GM18502 (cell line): ENCODE results near the gene CBX3.
"Not testable (repeated sequence)": the region's sequence is repeated elsewhere in the genome, so short reads cannot be mapped to it uniquely, and the experiment has no call there.

Source experiments
- ATAC-seq: cut with Tn5 transposase; IDR thresholded peaks from one replicate; pipeline ENCODE4 v1.9.1; 2021; ENCODE audit warnings: mild to moderate bottlenecking; ENCODE audit not compliant: unreplicated experiment, poor library complexity

The CBX3 gene

GRCh38 chr7:26199301-26200037 lies 2.1 kb upstream of the CBX3 start:
- ATAC-seq = no peak

DNA sequence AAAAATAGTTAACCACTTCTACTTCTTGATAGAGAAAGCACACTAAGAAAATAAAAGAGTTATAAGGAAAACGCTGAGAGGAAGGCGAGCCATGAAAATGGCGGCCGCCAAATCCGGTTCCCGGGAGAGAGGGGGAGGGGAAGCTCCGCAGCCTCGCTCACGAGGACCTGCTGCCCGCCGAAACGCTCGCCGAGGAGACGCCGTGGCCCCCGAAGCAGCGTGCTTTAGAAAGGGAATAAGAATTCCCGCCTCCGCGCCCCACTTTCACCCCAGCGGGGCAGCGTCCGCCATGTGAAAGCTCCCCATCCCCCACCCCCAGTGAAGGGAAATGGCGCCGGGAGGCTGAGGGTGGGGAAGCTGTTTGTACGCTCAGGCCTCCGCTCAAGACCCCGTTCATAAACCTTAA lies 1.5 kb upstream of the CBX3 start:
- ATAC-seq = no peak

DNA sequence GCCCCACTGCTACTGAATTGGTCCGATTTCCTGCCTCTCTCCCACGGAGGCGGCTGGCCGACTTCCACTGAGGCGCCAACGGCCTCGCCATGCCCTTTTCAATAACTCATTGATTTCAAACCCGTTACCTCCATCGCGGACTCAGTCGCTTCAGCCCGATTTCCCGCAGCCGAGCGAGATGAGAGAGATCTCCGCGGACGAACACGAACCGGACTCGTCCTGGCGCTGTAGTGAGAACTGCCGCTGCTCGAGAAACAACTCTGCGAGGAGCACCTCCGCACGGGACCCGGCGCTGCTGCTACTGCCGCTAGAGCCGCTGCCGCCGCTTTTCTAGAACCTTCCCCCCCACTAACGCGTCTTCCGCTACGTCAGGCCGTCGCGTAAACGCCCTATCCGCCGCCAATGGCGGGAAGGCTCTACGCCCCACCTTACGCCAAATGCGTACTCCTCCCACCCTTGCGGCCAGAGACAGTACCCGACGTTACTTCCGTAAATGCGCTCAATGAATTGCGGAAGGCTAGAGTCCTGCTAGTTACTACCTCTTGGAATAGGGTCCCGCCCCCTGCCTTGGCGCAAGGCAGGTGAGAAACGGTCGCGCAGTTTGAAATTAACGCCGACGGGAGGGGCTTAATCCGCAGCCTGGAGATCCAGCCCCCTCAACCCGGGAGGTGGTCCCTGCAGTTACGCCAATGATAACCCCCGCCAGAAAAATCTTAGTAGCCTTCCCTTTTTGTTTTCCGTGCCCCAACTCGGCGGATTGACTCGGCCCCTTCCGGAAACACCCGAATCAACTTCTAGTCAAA lies 900 bp upstream of the CBX3 start, which contains the start of gene HNRNPA2B1:
HNRNPA2B1 (minus strand) TSS at position 303 of the 803 bp plus-strand sequence; CDS start at position 134, 169 bp downstream.
- peak; percentile 63 for ATAC-seq

DNA sequence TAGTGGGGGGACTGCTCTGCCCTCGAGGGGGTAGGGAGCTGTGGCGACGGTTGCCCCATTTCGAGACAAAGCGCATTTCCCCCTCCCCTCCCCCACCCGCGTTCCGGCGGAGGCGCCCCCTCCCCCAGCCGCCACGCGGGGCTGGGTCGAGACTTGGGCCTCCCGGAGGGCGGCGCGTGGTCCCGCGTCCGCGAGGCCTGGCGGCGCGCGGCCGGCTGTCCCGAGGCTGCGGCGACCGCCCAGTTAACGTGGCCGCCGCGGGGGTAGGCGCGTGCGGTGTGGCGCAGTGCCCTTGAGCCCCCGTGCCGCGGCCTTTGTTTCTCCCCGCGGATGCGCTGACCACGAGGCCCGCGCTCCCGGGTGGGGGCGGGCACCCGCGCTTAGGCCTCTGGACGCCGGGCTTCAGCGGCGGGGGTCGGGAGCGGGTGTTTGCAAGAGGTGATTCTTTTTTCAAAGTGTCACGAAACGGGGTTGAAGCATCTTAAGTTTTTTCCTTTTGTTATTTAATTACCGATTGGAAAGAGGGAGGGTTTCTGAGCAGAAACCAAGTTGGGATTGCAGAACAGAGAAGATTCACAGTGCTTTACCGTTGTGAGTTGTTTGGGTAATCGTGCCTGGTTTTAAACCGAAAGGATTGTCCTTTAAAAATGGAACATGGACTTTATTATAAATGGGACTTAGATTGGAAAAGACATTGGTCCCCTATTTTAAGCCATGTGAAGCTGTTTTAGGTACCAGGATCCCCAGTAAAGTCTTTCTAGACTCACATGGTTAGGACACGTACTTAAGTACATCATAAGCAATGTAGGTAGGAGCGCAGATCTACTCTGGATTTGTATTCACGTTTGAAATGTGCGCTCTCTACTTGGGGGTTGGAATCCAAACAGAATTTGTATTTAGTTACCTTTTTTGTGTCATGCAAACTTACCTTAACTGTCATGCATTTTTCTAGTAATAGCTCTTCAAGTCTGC lies 760 bp downstream of the CBX3 start:
- no peak for ATAC-seq

GRCh38 chr7:26203016-26203415 lies 1.5 kb downstream of the CBX3 start:
- no peak for ATAC-seq

DNA sequence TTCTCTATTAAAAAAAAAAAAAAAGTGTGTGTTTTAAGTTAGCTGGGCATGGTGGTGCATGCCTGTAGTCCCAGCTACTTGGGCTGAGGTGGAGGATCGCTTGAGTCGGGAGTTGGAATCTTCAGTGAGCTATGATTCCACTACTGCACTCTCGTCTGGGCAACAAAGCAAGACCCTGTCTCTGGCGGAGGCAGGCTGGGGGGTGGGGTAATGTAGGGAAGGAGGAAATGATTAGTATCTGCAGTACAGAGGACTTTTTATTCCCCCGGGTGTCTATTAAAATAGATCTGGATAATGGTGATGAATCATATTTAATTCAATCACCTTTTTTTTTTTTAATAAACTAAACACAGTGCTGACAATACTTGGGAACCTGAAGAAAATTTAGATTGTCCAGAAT lies 6.5 kb downstream of the CBX3 start:
- no peak for ATAC-seq

GRCh38 chr7:26212921-26213718 lies 11.6 kb downstream of the CBX3 start:
- no peak for ATAC-seq

DNA sequence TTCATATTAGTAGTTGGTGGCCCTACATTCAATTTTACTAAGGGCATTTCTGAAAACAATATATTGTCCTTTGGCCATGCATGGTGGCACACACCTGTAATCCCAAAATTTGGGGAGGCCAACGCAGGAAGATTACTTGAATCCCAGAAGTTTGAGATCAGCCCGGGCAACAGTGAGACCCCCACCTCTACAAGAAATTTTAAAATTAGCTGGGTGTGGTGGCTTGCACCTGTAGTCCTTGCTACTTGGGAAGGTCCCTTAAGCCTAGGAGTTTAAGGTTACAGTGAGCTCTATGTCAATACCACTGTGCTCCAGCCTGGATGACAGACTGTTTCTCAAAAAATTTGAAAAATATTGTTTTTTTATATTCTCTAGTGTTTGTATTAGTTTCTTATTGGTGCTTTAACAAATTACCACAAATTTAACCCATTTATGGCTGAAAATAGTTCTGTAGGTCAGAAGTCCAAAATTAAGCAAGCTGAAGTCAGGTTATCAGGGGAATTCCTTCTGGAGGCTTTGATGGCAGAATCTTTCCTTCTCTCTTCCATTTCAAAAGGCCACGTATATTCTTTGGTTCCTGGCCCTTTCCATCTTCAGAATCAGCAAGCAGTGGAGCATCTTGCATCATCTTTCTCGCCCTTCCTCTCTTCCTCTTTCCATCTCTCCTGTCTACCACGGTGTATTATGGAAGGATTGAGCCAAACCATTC lies 12.4 kb downstream of the CBX3 start:
- ATAC-seq = no peak

GRCh38 chr7:26216049-26216448 lies 14.5 kb downstream of the CBX3 start:
- no peak for ATAC-seq

DNA sequence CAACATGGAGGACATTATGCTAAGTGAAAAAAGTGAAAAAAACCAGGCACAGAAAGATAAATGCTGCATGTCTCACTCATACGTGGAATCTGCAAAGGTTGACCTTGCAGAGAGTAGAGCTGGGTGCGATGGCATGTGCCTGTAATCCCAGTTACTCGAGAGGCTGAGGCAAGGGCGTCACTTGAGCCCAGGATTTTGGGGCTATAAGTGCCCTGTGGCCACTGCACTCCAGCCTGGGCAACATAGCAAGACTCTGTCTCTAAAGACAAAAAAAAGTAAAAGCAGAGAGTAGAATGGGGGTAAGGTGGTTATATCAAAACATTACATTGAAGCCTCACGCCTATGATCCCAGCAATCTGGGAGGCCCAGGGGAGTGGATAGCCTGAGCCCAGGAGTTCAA lies 22.8 kb downstream of the CBX3 start:
- no peak for ATAC-seq

DNA sequence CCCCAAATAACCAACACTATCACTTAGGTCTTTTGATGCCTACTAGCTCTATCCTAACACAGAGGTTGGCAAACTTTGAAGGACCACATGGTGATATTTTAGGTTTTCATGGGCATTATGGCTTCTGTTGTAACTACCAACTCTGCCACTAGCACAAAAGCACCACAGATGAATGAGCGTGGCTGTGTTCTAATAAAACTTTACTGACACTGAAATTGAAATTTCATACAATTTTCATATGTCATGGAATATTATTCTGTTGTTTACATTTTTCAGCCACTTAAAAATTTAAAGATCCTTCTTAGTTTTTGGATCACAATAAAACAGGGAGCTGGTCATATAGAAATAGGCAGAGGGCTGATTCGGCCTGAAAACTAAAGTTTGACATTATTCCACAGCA lies 26.4 kb downstream of the CBX3 start:
- ATAC-seq = no peak

DNA sequence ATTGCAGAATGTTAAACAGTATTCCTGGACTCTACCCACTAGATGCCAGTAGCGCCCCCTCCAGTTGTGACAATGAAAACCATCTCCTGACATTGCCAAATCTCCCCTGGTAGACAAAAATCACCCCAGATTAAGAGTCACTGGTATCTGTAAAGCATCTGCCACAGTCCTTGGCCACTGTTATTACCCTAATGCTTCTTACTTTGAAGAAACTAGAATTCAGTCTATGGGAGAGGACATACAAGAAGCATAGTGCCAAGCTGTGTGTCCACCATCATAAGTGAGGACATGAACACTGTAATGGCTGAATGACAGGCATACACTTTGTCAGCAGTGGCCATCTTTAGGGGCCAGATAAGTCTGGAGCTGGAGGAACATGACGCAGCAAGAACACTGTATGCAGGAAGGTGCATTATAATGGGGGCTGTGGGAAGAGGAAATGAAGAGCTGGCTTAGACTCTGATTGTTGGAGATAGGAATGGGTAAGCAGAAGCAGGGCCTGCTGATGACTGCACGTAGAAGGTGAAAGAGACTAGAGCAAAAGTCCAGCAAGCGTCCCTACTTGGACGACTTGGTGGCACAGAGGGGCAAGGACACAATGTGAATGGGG lies 32.5 kb downstream of the CBX3 start:
- no peak for ATAC-seq

GRCh38 chr7:26237035-26237807 lies 35.7 kb downstream of the CBX3 start:
- no peak for ATAC-seq

DNA sequence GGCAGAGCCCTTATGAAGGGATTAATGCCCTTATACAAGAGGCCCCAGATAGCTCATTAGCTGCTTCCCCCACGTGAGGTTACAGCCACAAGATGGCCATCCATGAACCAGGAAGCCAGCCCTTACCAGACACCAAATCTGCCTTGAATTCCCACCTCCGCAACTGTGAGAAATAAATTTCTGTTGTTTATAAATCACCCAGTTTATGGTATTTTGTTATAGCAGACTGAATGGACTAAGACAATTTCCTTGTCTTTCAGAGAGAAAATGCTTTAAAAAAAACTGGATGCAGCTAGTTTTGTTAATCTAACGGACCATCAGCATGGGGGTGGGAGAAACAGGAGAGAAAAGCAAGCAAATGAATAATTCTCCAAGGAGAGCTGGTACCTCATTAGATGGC lies 36.5 kb downstream of the CBX3 start:
- ATAC-seq = no peak

GRCh38 chr7:26245150-26245549 lies 43.6 kb downstream of the CBX3 start:
- no peak for ATAC-seq

DNA sequence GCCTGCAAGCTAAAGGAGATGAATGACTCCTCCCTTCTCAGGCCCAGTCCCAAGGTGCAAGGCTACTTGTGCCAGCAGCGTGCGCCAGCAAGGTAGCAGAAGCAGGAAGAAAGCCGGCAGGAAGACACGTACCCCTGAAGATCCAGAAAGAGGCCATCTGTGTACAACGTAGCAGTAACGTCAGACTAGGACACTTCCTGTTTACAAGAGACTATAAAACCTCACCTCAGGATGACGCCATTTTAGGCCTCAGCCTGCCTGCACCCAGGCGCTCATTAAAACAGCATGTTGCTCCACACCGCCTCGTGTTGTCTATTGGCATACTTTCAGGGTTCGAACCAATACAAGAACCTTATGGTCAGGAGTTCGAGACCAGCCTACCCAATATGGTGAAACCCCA lies 48.7 kb downstream of the CBX3 start:
- no peak for ATAC-seq

GRCh38 chr7:26261866-26262265 lies 60.3 kb downstream of the CBX3 start:
- not testable (repeated sequence) for ATAC-seq
